Calu3 (cell line): Measurements from ENCODE around the gene GPR68. TPM values are rescaled to one million over a fixed set of nuclear protein-coding genes. Genes with fewer than 3 reads are reported as not detected.
A peak's percentile ranks its signal among the peaks of the same experiment; 100 is the strongest.

Experiments used
- BruUV-seq: library from RNA; stranded (reverse); fragments of 400-500 nt; replicated peaks from 2 replicates; lab custom pipeline; 2021; lab: Mats Ljungman, UMichigan
- CTCF ChIA-PET: fragments of 300-600 bp; sonication (Branson Sonifier 250); formaldehyde crosslinking; loops from one replicate; lab custom pipeline; 2022; ENCODE audit warnings: antibody characterized with exemption; lab: Charles Lee
- DNase-seq: peaks from one replicate; pipeline ENCODE4 v3.0.0; 2022
- H3K27ac Mint-ChIP-seq: one replicate; pipeline ENCODE4 v1.8.0; 2022; ENCODE audit warnings: mixed read lengths; ENCODE audit not compliant: unreplicated experiment
- H3K27me3 Mint-ChIP-seq: one replicate; pipeline ENCODE4 v1.8.0; 2022; ENCODE audit warnings: mixed read lengths; ENCODE audit not compliant: unreplicated experiment
- H3K36me3 Mint-ChIP-seq: one replicate; pipeline ENCODE4 v1.8.0; 2022; ENCODE audit warnings: mild to moderate bottlenecking, moderate library complexity, mixed read lengths; ENCODE audit not compliant: insufficient read depth, unreplicated experiment
- H3K4me1 Mint-ChIP-seq: one replicate; pipeline ENCODE4 v1.8.0; 2022; ENCODE audit warnings: mild to moderate bottlenecking, low read depth, mixed read lengths; ENCODE audit not compliant: unreplicated experiment
- H3K4me3 Mint-ChIP-seq: one replicate; pipeline ENCODE4 v1.8.0; 2022; ENCODE audit warnings: mild to moderate bottlenecking, low read depth, moderate library complexity, mixed read lengths; ENCODE audit not compliant: unreplicated experiment
- H3K9me3 Mint-ChIP-seq: one replicate; pipeline ENCODE4 v1.8.0; 2022; ENCODE audit warnings: low read depth, mixed read lengths; ENCODE audit not compliant: unreplicated experiment
- intact Hi-C: fragments of 100-400 bp; cut with micrococcal nuclease; formaldehyde crosslinking; loops from one replicate; pipeline ENCODE4 v1.10.0; 2022; ENCODE audit not compliant: unreplicated experiment
- total RNA-seq: library from RNA; stranded (reverse); gene quantifications from 2 replicates; pipeline ENCODE4 v1.2.3, GENCODE V29; 2022
- TF ChIP-seq, protein P1 (sequence below): fragments of 200-600 bp; IDR thresholded peaks from one replicate; pipeline ENCODE4 v1.8.0; 2022; ENCODE audit warnings: antibody characterized with exemption; ENCODE audit not compliant: unreplicated experiment

GPR68 gene
- total RNA-seq, 1 experiment from 2014 or later: not detected

DNA sequence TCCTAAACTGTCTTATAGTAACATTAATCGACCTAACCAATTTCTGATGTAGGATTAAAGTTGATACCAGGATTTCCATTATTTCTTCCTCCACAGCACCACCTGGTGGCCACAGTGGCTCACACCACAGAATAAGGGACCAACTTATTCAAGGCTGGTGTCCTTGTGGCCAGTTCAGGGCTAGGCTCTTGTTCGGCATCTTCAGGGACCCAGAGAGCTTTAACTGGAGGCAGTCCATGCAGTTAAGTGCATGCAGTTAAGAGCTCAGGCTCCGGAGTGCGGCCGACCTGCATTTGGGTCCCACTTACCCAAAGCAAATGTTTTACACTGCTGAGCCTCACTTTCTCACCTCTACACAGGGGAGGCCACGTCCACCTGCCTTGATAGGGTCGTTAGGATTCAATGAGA, 42.0 kb upstream of the GPR68 start:
- no peaks in the 10 kb centered on the region for H3K4me1 Mint-ChIP-seq
- H3K27ac Mint-ChIP-seq: no peak overlapping the region
- no peaks in the 10 kb centered on the region for H3K9me3 Mint-ChIP-seq
- BruUV-seq: no TSS peak
- H3K4me3 Mint-ChIP-seq: no peak overlapping the region
- CTCF ChIA-PET: interaction anchor here (1.7 kb wide), 1 partner anchor 109 kb away, joined by 7 read pairs; no protein-coding TSS in a partner anchor
- TF ChIP-seq, protein P1, sequence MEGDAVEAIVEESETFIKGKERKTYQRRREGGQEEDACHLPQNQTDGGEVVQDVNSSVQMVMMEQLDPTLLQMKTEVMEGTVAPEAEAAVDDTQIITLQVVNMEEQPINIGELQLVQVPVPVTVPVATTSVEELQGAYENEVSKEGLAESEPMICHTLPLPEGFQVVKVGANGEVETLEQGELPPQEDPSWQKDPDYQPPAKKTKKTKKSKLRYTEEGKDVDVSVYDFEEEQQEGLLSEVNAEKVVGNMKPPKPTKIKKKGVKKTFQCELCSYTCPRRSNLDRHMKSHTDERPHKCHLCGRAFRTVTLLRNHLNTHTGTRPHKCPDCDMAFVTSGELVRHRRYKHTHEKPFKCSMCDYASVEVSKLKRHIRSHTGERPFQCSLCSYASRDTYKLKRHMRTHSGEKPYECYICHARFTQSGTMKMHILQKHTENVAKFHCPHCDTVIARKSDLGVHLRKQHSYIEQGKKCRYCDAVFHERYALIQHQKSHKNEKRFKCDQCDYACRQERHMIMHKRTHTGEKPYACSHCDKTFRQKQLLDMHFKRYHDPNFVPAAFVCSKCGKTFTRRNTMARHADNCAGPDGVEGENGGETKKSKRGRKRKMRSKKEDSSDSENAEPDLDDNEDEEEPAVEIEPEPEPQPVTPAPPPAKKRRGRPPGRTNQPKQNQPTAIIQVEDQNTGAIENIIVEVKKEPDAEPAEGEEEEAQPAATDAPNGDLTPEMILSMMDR: peak; percentile 73
- H3K36me3 Mint-ChIP-seq: peaks cover 11% of the 10 kb centered on the region
- no peaks in the 10 kb centered on the region for H3K27me3 Mint-ChIP-seq
- intact Hi-C loops: loop anchor here (1.0 kb wide), 2 partner anchors 109 to 383 kb away; no protein-coding TSS in a partner anchor
- peak; percentile 78 for DNase-seq

DNA sequence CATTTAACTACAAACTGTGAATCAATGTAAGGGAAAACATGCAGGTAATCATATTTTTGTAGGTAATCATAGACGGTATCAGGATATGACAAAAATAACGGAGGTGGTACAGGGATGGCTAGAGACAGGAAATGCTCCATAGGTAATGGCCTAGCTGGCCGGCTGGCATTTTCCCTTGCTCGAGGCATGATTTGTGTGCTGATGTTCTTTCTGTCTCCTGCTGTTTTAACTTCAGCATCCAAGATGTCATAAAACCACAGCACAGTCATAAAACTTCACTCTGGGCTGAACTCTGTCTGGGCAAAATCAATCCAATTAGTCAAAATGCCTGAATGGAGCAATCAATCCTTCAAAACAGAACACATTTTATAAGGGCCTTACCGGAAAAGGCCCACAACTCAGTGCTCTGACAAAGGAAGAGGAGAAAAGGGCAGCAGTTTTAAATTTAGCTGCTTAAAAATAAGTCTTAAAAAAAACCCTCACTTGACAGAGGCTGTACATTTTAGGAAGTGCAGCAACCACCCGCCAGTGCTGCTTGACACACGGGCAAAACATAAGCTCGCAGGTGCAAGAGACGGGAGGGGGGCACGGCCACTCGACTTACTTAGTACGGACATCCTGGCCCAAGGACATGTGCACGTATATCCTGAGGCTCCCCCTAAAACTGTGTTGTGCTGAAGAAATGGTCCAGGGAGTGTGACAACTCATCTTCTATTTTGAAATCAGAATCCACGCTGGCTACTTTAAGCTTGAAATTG, 40.5 kb upstream of the GPR68 start:
- H3K27ac Mint-ChIP-seq: peak overlapping the region; percentile 62

DNA sequence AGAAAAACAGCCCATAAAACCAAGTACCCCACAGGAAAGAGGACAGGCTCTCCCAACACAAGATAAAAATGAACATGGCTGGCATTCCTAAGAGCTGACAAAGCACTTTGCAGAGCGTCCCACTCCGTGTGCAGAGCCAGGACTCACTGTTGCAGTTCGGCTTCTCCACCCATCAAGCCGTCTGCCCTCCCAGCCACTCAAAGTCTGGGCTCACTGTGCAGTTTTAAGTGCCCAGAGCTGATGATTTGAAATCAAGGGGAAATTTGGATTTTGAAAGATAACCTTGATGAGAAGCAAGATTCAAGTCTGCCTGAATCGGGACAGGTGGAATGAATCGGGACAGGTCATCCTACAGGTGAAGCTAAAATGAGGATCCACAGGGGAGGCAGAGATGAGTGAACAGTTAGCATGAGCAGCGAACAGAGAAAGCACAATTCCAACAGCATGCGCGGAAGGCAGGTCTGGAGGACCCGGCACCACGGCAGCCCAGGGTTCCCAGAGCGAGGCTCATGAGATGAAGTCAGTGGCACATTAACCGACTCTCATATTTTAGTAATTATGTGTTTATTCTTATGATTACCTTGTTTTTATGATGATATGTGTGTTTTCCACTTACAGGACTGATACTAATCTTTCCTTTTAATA, 39.8 kb upstream of the GPR68 start:
- Mint-ChIP-seq H3K9me3 (no peaks in the 10 kb centered on the region), H3K36me3 (peaks cover 8% of the 10 kb centered on the region), H3K27ac (no peak overlapping the region), H3K27me3 (no peaks in the 10 kb centered on the region), H3K4me3 (no peak overlapping the region), H3K4me1 (no peaks in the 10 kb centered on the region)
- TF ChIP-seq, protein P1: no peak
- CTCF ChIA-PET: no interaction called here
- DNase-seq: no peak
- no TSS peak for BruUV-seq
- intact Hi-C loops: no loop called here

More for the DNA sequence above, 40.5 kb upstream of the GPR68 start:
- Mint-ChIP-seq H3K4me3 (no peak overlapping the region), H3K9me3 (no peaks in the 10 kb centered on the region), H3K36me3 (peaks cover 11% of the 10 kb centered on the region), H3K4me1 (no peaks in the 10 kb centered on the region), H3K27me3 (no peaks in the 10 kb centered on the region)
- BruUV-seq: no TSS peak
- TF ChIP-seq, protein P1: no peak
- DNase-seq: no peak
- CTCF ChIA-PET: no interaction called here
- intact Hi-C loops: no loop called here

DNA sequence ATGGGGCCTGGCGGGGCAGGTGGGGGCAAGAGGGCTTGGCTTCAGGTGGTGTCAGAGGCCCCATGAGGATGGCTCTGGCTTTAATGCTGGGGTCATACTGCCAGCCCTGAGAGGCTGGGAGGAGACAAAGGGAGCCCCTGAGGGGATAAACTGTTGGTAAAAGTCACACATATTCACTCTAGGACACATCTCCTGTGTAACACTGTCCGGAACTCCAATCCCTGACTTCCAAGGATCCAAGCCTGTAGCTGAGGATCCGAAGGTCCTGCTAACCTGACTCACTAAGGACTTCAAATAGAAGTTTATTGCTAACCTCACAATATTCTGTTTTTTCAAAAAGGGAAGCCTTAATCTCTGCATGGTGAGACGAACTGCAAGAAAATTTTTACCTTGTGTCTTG, 39.2 kb upstream of the GPR68 start:
- DNase-seq: no peak
- Mint-ChIP-seq H3K27me3 (no peaks in the 10 kb centered on the region), H3K36me3 (peaks cover 6% of the 10 kb centered on the region), H3K27ac (no peak overlapping the region), H3K4me3 (no peak overlapping the region), H3K9me3 (no peaks in the 10 kb centered on the region), H3K4me1 (no peaks in the 10 kb centered on the region)
- CTCF ChIA-PET: no interaction called here
- TF ChIP-seq, protein P1: no peak
- intact Hi-C loops: no loop called here
- no TSS peak for BruUV-seq
